Measurements from ENCODE around the gene CAPZB.
A peak's percentile ranks its signal among the peaks of the same experiment; 100 is the strongest.
"Not testable (repeated sequence)": the region's sequence is repeated elsewhere in the genome, so short reads cannot be mapped to it uniquely, and the experiment has no call there.

The CAPZB gene

GRCh38 chr1:19485362-19486187 is at the start of gene CAPZB:
Gene CAPZB, minus strand, starts transcription at chr1:19485539. Its CDS starts 101 bp downstream, at chr1:19485438.
- peak; percentile 86 to 90 for DNase-seq (ENCODE audit: low read depth in 2 of 2, low spot score in 1 of 2)

- no peak for DNase-seq (ENCODE audit: low read depth in 2 of 2, low spot score in 1 of 2)
Observed at GRCh38 chr1:19534281-19534680, 48.9 kb upstream of the CAPZB start.

GRCh38 chr1:19533626-19534025 is 48.3 kb upstream of the CAPZB start:
- no peak for DNase-seq (ENCODE audit: low read depth in 2 of 2, low spot score in 1 of 2)

GRCh38 chr1:19532519-19532918 is 47.2 kb upstream of the CAPZB start:
- DNase-seq (ENCODE audit: low read depth in 2 of 2, low spot score in 1 of 2) = no peak

- DNase-seq (ENCODE audit: low read depth in 2 of 2, low spot score in 1 of 2) = no peak
Observed at GRCh38 chr1:19529664-19530063, 44.3 kb upstream of the CAPZB start.

- no peak for DNase-seq (ENCODE audit: low read depth in 2 of 2, low spot score in 1 of 2)
Observed at GRCh38 chr1:19528438-19528837, 43.1 kb upstream of the CAPZB start.

- DNase-seq (ENCODE audit: low read depth in 2 of 2, low spot score in 1 of 2) = no peak
Observed at GRCh38 chr1:19525607-19526545, 40.5 kb upstream of the CAPZB start.

- DNase-seq (ENCODE audit: low read depth in 2 of 2, low spot score in 1 of 2) = no peak
Observed at GRCh38 chr1:19524791-19525190, 39.5 kb upstream of the CAPZB start.

GRCh38 chr1:19522570-19522969 is 37.2 kb upstream of the CAPZB start:
- DNase-seq (ENCODE audit: low read depth in 2 of 2, low spot score in 1 of 2) = not testable (repeated sequence)

GRCh38 chr1:19521411-19521810 is 36.1 kb upstream of the CAPZB start:
- DNase-seq (ENCODE audit: low read depth in 2 of 2, low spot score in 1 of 2) = no peak

- no peak for DNase-seq (ENCODE audit: low read depth in 2 of 2, low spot score in 1 of 2)
Observed at GRCh38 chr1:19517017-19517416, 31.7 kb upstream of the CAPZB start.

GRCh38 chr1:19515201-19515600 is 29.9 kb upstream of the CAPZB start:
- no peak for DNase-seq (ENCODE audit: low read depth in 2 of 2, low spot score in 1 of 2)

- no peak for DNase-seq (ENCODE audit: low read depth in 2 of 2, low spot score in 1 of 2)
Observed at GRCh38 chr1:19514391-19514831, 29.1 kb upstream of the CAPZB start.

- DNase-seq (ENCODE audit: low read depth in 2 of 2, low spot score in 1 of 2) = no peak
Observed at GRCh38 chr1:19512545-19512944, 27.2 kb upstream of the CAPZB start.

- no peak for DNase-seq (ENCODE audit: low read depth in 2 of 2, low spot score in 1 of 2)
Observed at GRCh38 chr1:19511116-19511515, 25.8 kb upstream of the CAPZB start.

GRCh38 chr1:19509647-19510046 is 24.3 kb upstream of the CAPZB start:
- DNase-seq (ENCODE audit: low read depth in 2 of 2, low spot score in 1 of 2) = not testable (repeated sequence)

GRCh38 chr1:19507516-19507915 is 22.2 kb upstream of the CAPZB start:
- no peak for DNase-seq (ENCODE audit: low read depth in 2 of 2, low spot score in 1 of 2)

- no peak for DNase-seq (ENCODE audit: low read depth in 2 of 2, low spot score in 1 of 2)
Observed at GRCh38 chr1:19505693-19506457, 20.5 kb upstream of the CAPZB start.

GRCh38 chr1:19504796-19505692 is 19.7 kb upstream of the CAPZB start:
- no peak for DNase-seq (ENCODE audit: low read depth in 2 of 2, low spot score in 1 of 2)

- DNase-seq (ENCODE audit: low read depth in 2 of 2, low spot score in 1 of 2) = not testable (repeated sequence)
Observed at GRCh38 chr1:19502284-19502683, 16.9 kb upstream of the CAPZB start.

Data from stimulated activated CD8-positive, alpha-beta memory T cell treated with anti-CD3 and anti-CD28 coated beads, Interleukin-4, amount 100 ng/mL, for 1 hour (primary cell).